Thyroid gland (tissue), 4 donors: ENCODE measurements around the gene CACNB3. TPM values are rescaled to one million over a fixed set of nuclear protein-coding genes. Genes with fewer than 3 reads are reported as not detected.

ENCODE experiments used
- DNase-seq, 2 donors: peaks; one replicate each; pipeline ENCODE4 v3.0.0-alpha.2; 2019
- H3K27ac ChIP-seq, 3 donors: fragments of 200-600 bp; sonication (generic); 1 replicate in 2 of 3; 2 replicates in 1 of 3; pipeline ENCODE4 v1.5.1; 2016 to 2019; ENCODE audit warnings: mild to moderate bottlenecking in 1 of 3, moderate library complexity in 1 of 3
- H3K27me3 ChIP-seq: fragments of 200-600 bp; sonication (generic); one replicate; pipeline ENCODE4 v1.5.1; 2019
- H3K36me3 ChIP-seq, 2 donors: fragments of 200-600 bp; sonication (generic); one replicate each; pipeline ENCODE4 v1.5.1; 2016 to 2019
- H3K4me1 ChIP-seq, 2 donors: fragments of 200-600 bp; sonication (generic); one replicate each; pipeline ENCODE4 v1.5.1; 2017 to 2019
- H3K4me3 ChIP-seq, 3 donors: fragments of 200-600 bp; sonication (generic); replicated peaks in 1 of 3; 1 replicate in 2 of 3; 2 replicates in 1 of 3; pipeline ENCODE4 v1.5.1; 2016; ENCODE audit warnings: mild to moderate bottlenecking in 1 of 3
- H3K9me3 ChIP-seq: fragments of 200-600 bp; sonication (generic); one replicate; pipeline ENCODE4 v1.5.1; 2017
- POLR2A ChIP-seq, 2 donors: fragments of 450-650 bp; IDR thresholded peaks; one replicate each; pipeline ENCODE4 v1.6.1; 2017; ENCODE audit warnings: antibody characterized with exemption in 2 of 2, mild to moderate bottlenecking in 2 of 2, moderate library complexity in 1 of 2
- WGBS, 2 donors: methylation state at CpG; one replicate each; pipeline ENCODE4 v1.1.5; 2017; 5-methylcytosine and 5-hydroxymethylcytosine counted together
- intact Hi-C: fragments of 100-400 bp; cut with DNase I; formaldehyde crosslinking; loops from one replicate; pipeline ENCODE4 v1.15.1; 2023
- total RNA-seq, 4 donors: library from RNA; depleted of rRNA; stranded (reverse); fragments of >200 nt; gene quantifications; one replicate each; pipeline ENCODE4 v1.2.3, GENCODE V29; 2016
- TF ChIP-seq, protein P1 (sequence below), 6 experiments: fragments of 200-600 bp in 3 of 6; fragments of 450-650 bp in 3 of 6; sonication (generic) in 3 of 6; IDR thresholded peaks; one replicate each; pipeline ENCODE4 v1.5.1; 2016 to 2019; ENCODE audit warnings: antibody characterized with exemption in 6 of 6, mild to moderate bottlenecking in 2 of 6, inconsistent platforms in 1 of 6, moderate library complexity in 1 of 6

Gene CACNB3
- total RNA-seq, 4 donors from 2014 or later: 7.1 to 16.4 (median 13.1) TPM

DNA sequence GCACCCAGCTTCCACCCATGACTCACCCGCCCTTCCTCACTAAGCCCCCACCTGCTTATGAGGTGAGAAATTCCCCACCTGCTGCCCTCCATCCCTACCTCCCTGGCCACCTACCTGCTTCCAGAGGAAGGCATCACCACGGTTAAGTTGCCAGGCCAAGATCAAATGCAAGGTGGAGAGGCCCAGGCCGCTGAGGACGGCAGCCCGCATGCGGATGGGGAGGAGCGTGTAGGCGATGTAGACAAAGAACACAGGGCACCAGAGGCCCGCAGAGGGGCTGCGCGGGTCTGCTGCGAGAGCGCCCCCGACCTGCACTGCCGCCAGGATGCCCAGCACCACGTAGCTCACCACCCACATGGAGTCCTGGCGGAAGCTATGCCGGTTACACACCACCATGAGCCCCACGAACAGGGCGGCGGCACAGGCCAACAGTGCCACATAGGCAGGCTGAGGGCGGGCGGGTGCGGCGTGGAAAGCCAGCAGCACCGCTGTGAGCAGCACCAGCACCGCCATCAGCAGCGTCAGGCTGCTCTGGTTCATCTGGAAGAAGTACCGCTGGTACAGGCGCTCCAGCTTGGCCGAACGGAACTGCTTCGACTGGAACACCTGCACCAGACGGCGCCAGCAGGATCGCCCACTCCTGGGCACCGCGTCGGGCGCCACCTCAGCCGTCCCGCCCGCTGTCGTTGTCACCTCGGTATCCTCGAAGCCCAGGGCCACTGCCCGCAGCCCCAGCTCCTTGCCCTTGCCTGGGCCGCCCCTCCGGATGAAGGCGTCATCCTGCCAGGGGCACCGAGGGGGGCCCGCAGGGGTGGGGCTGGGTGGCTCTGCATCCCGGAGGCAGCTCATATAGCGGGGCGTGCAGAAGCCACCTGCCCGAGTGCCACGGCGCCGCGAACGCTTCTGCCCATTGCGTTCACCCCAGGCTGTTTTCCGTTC, 35.6 kb upstream of the CACNB3 start:
- WGBS, 2 donors: 89 to 90% methylated on average over 36 to 52 of the region's 63 CpGs
- intact Hi-C loops: no loop called here

DNA sequence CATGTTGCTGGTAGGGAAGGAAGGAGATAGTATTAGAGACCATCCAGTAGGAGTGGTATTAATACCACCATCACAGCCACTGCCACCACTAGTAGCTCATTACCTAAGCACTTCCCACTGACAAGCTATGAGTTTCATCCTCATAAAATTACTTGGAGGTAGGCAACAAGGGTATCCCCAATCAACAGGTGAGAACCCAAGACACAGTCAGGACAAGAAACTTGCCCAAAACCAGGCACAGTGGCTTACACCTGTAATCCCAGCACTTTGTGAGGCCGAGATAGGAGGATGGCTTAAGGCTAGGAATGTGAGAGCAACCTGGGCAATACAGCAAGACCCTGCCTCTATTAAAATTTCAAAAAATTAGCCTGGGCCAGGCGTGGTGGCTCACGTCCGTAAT, 34.9 kb upstream of the CACNB3 start:
- WGBS, 2 donors: 95% methylated on average over 4 of the region's 4 CpGs
- TF ChIP-seq POLR2A (IDR thresholded peaks at IDR 0.05): no peak
- TF ChIP-seq, protein P1, sequence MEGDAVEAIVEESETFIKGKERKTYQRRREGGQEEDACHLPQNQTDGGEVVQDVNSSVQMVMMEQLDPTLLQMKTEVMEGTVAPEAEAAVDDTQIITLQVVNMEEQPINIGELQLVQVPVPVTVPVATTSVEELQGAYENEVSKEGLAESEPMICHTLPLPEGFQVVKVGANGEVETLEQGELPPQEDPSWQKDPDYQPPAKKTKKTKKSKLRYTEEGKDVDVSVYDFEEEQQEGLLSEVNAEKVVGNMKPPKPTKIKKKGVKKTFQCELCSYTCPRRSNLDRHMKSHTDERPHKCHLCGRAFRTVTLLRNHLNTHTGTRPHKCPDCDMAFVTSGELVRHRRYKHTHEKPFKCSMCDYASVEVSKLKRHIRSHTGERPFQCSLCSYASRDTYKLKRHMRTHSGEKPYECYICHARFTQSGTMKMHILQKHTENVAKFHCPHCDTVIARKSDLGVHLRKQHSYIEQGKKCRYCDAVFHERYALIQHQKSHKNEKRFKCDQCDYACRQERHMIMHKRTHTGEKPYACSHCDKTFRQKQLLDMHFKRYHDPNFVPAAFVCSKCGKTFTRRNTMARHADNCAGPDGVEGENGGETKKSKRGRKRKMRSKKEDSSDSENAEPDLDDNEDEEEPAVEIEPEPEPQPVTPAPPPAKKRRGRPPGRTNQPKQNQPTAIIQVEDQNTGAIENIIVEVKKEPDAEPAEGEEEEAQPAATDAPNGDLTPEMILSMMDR (IDR thresholded peaks at IDR 0.05): no peak
- H3K27ac ChIP-seq: no peak overlapping the region
- H3K36me3 ChIP-seq: peaks cover 0 to 4% of the 10 kb centered on the region in 2 donors
- peaks cover 23 to 38% of the 10 kb centered on the region in 2 donors for H3K4me1 ChIP-seq
- no peaks in the 10 kb centered on the region for H3K27me3 ChIP-seq
- no peaks in the 10 kb centered on the region for H3K9me3 ChIP-seq
- intact Hi-C loops: no loop called here
- no peak overlapping the region for H3K4me3 ChIP-seq
- DNase-seq: no peak

More for the DNA sequence above, 35.6 kb upstream of the CACNB3 start:
- Histone ChIP-seq H3K4me3 (no peak overlapping the region), H3K27me3 (no peaks in the 10 kb centered on the region), H3K9me3 (no peaks in the 10 kb centered on the region), H3K4me1 (peaks cover 20 to 36% of the 10 kb centered on the region in 2 donors), H3K27ac (no peak overlapping the region), H3K36me3 (peaks cover 0 to 4% of the 10 kb centered on the region in 2 donors)
- TF ChIP-seq, protein P1 (IDR thresholded peaks at IDR 0.05): no peak
- no peak for TF ChIP-seq POLR2A (IDR thresholded peaks at IDR 0.05)
- DNase-seq: no peak

DNA sequence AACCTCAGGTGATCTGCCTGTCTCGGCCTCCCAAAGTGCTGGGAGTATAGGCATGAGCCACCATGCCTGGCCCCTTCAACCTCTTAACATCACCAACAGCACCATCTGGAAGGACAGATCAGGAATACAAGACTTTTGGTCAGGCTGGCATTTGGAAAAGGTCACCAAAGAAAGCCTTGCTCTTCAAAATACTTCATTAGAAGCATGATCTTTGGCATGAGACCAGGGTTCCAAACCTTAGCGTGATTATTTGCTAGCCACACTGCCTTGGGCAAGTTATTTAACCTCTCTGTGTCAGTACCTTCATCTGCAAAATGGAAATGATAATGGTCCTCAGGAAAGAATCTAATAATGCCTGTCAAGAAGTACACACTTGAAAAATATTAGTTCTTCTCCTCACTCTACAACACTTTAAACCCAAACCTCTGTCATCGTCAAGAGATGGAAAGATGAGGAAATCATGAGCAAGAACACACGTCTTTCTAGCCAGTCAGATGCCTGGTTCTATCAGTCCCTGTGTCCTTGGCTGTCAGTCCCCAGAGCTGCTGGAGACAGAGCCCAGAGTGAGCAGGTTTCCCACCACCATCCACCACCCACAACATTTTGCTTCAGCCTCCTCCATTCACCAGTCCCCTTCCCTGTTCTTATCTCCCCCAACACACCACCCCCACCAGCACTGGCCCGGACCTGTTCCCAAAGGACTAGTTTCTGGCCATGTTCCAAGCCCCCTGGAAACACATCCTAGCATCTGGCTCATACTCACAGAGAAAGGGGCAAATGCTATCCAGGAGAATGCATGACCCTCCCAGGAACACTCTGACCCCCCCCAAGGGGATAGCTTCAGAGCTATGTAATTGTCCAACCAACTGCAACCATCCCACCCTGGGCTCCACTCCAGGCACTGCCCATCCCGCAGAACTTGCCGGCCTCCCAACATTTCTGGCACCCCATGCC, 31.4 kb upstream of the CACNB3 start:
- Histone ChIP-seq H3K36me3 (peaks cover 0 to 4% of the 10 kb centered on the region in 2 donors), H3K4me1 (peaks cover 21 to 23% of the 10 kb centered on the region in 2 donors), H3K27me3 (no peaks in the 10 kb centered on the region), H3K27ac (peak overlapping the region in 2 of 3 donors; percentile 48 to 78), H3K4me3 (peak overlapping the region in 1 of 3 donors; percentile 93), H3K9me3 (no peaks in the 10 kb centered on the region)
- TF ChIP-seq, protein P1 (IDR thresholded peaks at IDR 0.05): no peak
- no peak for TF ChIP-seq POLR2A (IDR thresholded peaks at IDR 0.05)
- intact Hi-C loops: no loop called here
- DNase-seq: no peak
- WGBS, 2 donors: 37 to 38% methylated on average over 7 of the region's 7 CpGs

DNA sequence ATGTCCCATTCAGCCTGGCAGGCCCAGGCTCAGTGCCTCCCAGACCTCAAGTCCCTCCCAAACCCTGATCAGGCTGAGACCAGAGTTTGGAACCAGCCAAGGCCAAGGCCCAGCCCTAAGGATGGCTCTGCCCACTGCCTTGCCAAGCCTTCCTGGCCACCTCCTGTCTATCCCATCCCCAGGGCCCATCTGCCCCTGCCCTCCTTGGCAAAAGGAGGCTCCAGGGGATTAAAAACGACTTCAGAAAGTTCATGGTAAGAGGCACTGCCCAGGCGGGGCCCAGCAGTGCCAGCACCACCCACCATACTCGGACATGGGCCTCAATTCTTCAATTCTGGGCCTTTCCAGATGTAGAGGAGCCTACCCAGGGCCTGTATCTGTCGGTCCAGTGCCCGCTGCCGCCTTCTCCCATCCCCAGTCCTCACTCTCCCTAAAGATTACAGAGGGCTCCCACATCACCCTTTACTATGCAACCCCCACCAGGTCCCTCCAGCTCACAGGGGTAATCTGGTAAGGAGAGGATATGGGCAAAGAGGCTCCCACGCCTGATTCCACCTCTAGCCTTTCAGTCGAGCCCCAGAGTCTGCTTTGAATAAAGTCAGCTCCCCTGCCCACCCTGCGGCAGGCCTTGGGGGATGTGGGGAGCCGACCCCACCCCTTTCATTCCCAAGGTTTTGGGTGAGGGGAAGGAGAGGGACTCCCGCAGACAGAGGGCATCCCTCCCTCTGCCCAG, 30.3 kb upstream of the CACNB3 start:
- H3K36me3 ChIP-seq: no peaks in the 10 kb centered on the region
- DNase-seq: no peak
- peaks cover 21 to 23% of the 10 kb centered on the region in 2 donors for H3K4me1 ChIP-seq
- H3K9me3 ChIP-seq: no peaks in the 10 kb centered on the region
- peak overlapping the region; percentile 4 to 78 (median 48) for H3K27ac ChIP-seq
- H3K4me3 ChIP-seq: peak overlapping the region; percentile 24 to 93 (median 59)
- no peak for TF ChIP-seq POLR2A (IDR thresholded peaks at IDR 0.05)
- TF ChIP-seq, protein P1 (IDR thresholded peaks at IDR 0.05): no peak
- WGBS, 2 donors: 9 to 12% methylated on average over 8 to 11 of the region's 11 CpGs
- H3K27me3 ChIP-seq: no peaks in the 10 kb centered on the region
- intact Hi-C loops: no loop called here
